Uterus (tissue), 2 donors: ENCODE data around the gene SNCAIP.

Source experiments
- POLR2A ChIP-seq, 2 donors: fragments of 450-650 bp; IDR thresholded peaks; one replicate each; pipeline ENCODE4 v1.6.1; 2016; ENCODE audit warnings: antibody characterized with exemption in 2 of 2, mild to moderate bottlenecking in 1 of 2, moderate library complexity in 1 of 2
- TF ChIP-seq, protein P1 (sequence below), 4 experiments: fragments of 200-600 bp in 2 of 4; fragments of 450-650 bp in 2 of 4; sonication (generic) in 2 of 4; IDR thresholded peaks; one replicate each; pipeline ENCODE4 v1.5.1; 2016 to 2019; ENCODE audit warnings: antibody characterized with exemption in 4 of 4, mild to moderate bottlenecking in 2 of 4, moderate library complexity in 1 of 4

DNA sequence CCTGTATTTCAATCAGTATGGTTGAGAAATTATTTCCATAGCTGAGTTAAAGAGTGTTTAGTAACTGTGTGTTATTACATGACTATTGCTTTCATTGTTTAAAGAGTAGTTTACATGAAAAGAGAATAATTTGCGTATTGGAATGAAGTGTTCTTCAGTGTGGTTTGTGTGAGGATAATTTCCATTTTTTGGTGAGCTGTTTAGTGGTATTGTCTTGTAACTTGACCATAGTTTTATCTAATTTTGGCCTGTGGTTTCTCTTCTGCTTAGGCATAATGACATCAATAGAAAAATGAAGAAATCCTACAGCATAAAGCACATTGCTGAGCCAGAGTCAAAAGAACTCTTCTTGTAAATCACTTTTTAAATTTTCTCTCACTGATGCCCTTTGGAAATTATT lies 151.2 kb downstream of the SNCAIP start:
- TF ChIP-seq, protein P1, sequence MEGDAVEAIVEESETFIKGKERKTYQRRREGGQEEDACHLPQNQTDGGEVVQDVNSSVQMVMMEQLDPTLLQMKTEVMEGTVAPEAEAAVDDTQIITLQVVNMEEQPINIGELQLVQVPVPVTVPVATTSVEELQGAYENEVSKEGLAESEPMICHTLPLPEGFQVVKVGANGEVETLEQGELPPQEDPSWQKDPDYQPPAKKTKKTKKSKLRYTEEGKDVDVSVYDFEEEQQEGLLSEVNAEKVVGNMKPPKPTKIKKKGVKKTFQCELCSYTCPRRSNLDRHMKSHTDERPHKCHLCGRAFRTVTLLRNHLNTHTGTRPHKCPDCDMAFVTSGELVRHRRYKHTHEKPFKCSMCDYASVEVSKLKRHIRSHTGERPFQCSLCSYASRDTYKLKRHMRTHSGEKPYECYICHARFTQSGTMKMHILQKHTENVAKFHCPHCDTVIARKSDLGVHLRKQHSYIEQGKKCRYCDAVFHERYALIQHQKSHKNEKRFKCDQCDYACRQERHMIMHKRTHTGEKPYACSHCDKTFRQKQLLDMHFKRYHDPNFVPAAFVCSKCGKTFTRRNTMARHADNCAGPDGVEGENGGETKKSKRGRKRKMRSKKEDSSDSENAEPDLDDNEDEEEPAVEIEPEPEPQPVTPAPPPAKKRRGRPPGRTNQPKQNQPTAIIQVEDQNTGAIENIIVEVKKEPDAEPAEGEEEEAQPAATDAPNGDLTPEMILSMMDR (IDR thresholded peaks at IDR 0.05), result no peak
- TF ChIP-seq POLR2A (IDR thresholded peaks at IDR 0.05), result no peak
